H1 (cell line): Measurements from ENCODE around the gene MINDY3. TPM values are rescaled to one million over a fixed set of nuclear protein-coding genes. Genes with fewer than 3 reads are reported as not detected.

Experiments used
- CTCF ChIA-PET: fragments of 300-600 bp; sonication (Branson Sonifier 250); formaldehyde crosslinking; loops from one replicate; lab custom pipeline; 2021; ENCODE audit not compliant: partially characterized antibody; lab: Charles Lee
- POLR2A ChIA-PET: fragments of 300-600 bp; sonication (Branson Sonifier 250); formaldehyde crosslinking; loops from one replicate; lab custom pipeline; 2021; ENCODE audit warnings: inconsistent platforms; ENCODE audit not compliant: partially characterized antibody; lab: Charles Lee
- DNase-seq, 2 experiments: peaks; one replicate each; pipeline versions ENCODE4 v3.0.0 to v3.0.0-alpha.2; 2010 to 2022; ENCODE audit warnings: low spot score in 2 of 2, low read depth in 1 of 2, mixed read lengths in 1 of 2
- FAIRE-seq: peaks from 2 replicates; lab custom pipeline; 2011; peaks lifted over from hg19 to GRCh38; lab: Jason Lieb, UNC
- H2AFZ ChIP-seq: 2 replicates; pipeline ENCODE4 v1.8.1; 2012; ENCODE audit warnings: low read length, inconsistent platforms
- H2AK5ac ChIP-seq: 2 replicates; pipeline ENCODE4 v1.6.1; 2013; ENCODE audit warnings: low read depth, low read length
- H2BK120ac ChIP-seq: replicated peaks from 2 replicates; pipeline ENCODE3; 2013; ENCODE audit warnings: low read depth, low read length, inconsistent platforms
- H2BK12ac ChIP-seq: 2 replicates; pipeline ENCODE4 v1.6.1; 2013; ENCODE audit warnings: low read depth, low read length
- H2BK15ac ChIP-seq: 2 replicates; pipeline ENCODE4 v1.6.1; 2013; ENCODE audit warnings: low read length
- H2BK20ac ChIP-seq: 2 replicates; pipeline ENCODE4 v1.6.1; 2013; ENCODE audit warnings: low read length
- H2BK5ac ChIP-seq: 2 replicates; pipeline ENCODE4 v1.6.1; 2013; ENCODE audit warnings: low read depth, low read length
- H3K14ac ChIP-seq: 2 replicates; pipeline ENCODE4 v1.6.1; 2013; ENCODE audit warnings: inconsistent platforms; ENCODE audit not compliant: insufficient read length
- H3K18ac ChIP-seq: 2 replicates; pipeline ENCODE4 v1.6.1; 2013; ENCODE audit warnings: low read length; ENCODE audit errors: extremely low read depth
- H3K23ac ChIP-seq: 2 replicates; pipeline ENCODE4 v1.6.1; 2013; ENCODE audit warnings: inconsistent platforms; ENCODE audit not compliant: insufficient read length
- H3K23me2 ChIP-seq: 2 replicates; pipeline ENCODE4 v1.6.1; 2013; ENCODE audit warnings: low read depth, low read length
- H3K27ac ChIP-seq: 2 replicates; pipeline ENCODE4 v1.6.1; 2011; ENCODE audit warnings: low read depth, low read length, inconsistent platforms
- H3K27me3 ChIP-seq, 4 experiments: replicated peaks in 1 of 4; 1 replicate in 1 of 4; 2 replicates in 3 of 4; pipeline versions ENCODE4 v1.6.1 to v1.8.1; 2011 to 2013; ENCODE audit warnings: low read length in 3 of 4, mild to moderate bottlenecking in 3 of 4, inconsistent platforms in 2 of 4, mixed read lengths in 2 of 4, moderate library complexity in 1 of 4; ENCODE audit not compliant: control insufficient read depth in 3 of 4, insufficient read depth in 3 of 4; ENCODE audit errors: extremely low read depth in 1 of 4
- H3K36me3 ChIP-seq, 4 experiments: 2 replicates each; pipeline versions ENCODE4 v1.6.1 to v1.8.1; 2011 to 2013; ENCODE audit warnings: mild to moderate bottlenecking in 4 of 4, low read length in 3 of 4, moderate library complexity in 2 of 4, control low read depth in 1 of 4, inconsistent platforms in 1 of 4; ENCODE audit not compliant: insufficient read depth in 4 of 4, control insufficient read depth in 2 of 4
- H3K4ac ChIP-seq: replicated peaks from 2 replicates; pipeline ENCODE3; 2013; ENCODE audit warnings: low read length, low read depth, mixed read lengths, inconsistent platforms; ENCODE audit not compliant: insufficient read length
- H3K4me1 ChIP-seq, 4 experiments: replicated peaks in 1 of 4; 1 replicate in 1 of 4; 2 replicates in 3 of 4; pipeline versions ENCODE4 v1.6.1 to v1.8.1; 2011 to 2013; ENCODE audit warnings: low read length in 3 of 4, inconsistent platforms in 2 of 4, mixed read lengths in 1 of 4; ENCODE audit not compliant: insufficient read depth in 4 of 4, control insufficient read depth in 3 of 4
- H3K4me2 ChIP-seq, 2 experiments: 2 replicates each; pipeline versions ENCODE4 v1.6.1 to v1.8.1; 2011 to 2013; ENCODE audit warnings: low read depth in 2 of 2, low read length in 2 of 2, control low read depth in 1 of 2, inconsistent platforms in 1 of 2, mild to moderate bottlenecking in 1 of 2; ENCODE audit not compliant: insufficient read depth in 1 of 2
- H3K4me3 ChIP-seq, 4 experiments: fragments of 200-600, 300-600 bp in 1 of 4; sonication (generic), shearing (Covaris generic), sonication (Bioruptor Twin) in 1 of 4; 2 replicates each; pipeline versions ENCODE4 v1.5.1 to v1.8.1; 2011 to 2016; ENCODE audit warnings: low read length in 4 of 4, low read depth in 3 of 4, control low read depth in 2 of 4, inconsistent platforms in 2 of 4, mild to moderate bottlenecking in 2 of 4, mixed read lengths in 1 of 4, moderate library complexity in 1 of 4; ENCODE audit not compliant: insufficient read depth in 2 of 4; ENCODE audit errors: extremely low read depth in 1 of 4
- H3K56ac ChIP-seq: replicated peaks from 2 replicates; pipeline ENCODE3; 2013; ENCODE audit warnings: low read depth, mild to moderate bottlenecking, mixed read lengths, low read length, inconsistent platforms; ENCODE audit not compliant: insufficient read length
- H3K79me1 ChIP-seq: 2 replicates; pipeline ENCODE4 v1.6.1; 2013; ENCODE audit warnings: low read depth, low read length, control low read depth
- H3K79me2 ChIP-seq, 2 experiments: 2 replicates each; pipeline versions ENCODE4 v1.6.1 to v1.8.1; 2012 to 2013; ENCODE audit warnings: low read length in 2 of 2, mild to moderate bottlenecking in 2 of 2, inconsistent platforms in 1 of 2; ENCODE audit not compliant: insufficient read depth in 2 of 2, control insufficient read depth in 1 of 2
- H3K9ac ChIP-seq, 4 experiments: replicated peaks in 1 of 4; 1 replicate in 1 of 4; 2 replicates in 3 of 4; pipeline versions ENCODE4 v1.6.1 to v1.8.1; 2011 to 2013; ENCODE audit warnings: low read depth in 3 of 4, low read length in 3 of 4, control low read depth in 2 of 4, mild to moderate bottlenecking in 2 of 4, moderate library complexity in 2 of 4, inconsistent platforms in 1 of 4; ENCODE audit errors: extremely low read depth in 1 of 4
- H3K9me3 ChIP-seq, 2 experiments: 2 replicates each; pipeline versions ENCODE4 v1.6.1 to v1.8.1; 2012 to 2013; ENCODE audit warnings: mild to moderate bottlenecking in 2 of 2, moderate library complexity in 2 of 2, control low read depth in 1 of 2, inconsistent platforms in 1 of 2, low read depth in 1 of 2, low read length in 1 of 2, mixed read lengths in 1 of 2; ENCODE audit not compliant: insufficient read depth in 2 of 2
- H4K20me1 ChIP-seq, 2 experiments: replicated peaks in 1 of 2; 2 replicates each; pipeline versions ENCODE3 to v1.8.1; 2011 to 2013; ENCODE audit warnings: inconsistent platforms in 2 of 2, low read length in 2 of 2, mild to moderate bottlenecking in 1 of 2; ENCODE audit not compliant: insufficient read depth in 2 of 2, control insufficient read depth in 1 of 2
- H4K5ac ChIP-seq: 2 replicates; pipeline ENCODE4 v1.6.1; 2013; ENCODE audit warnings: low read length, low read depth, mixed read lengths, inconsistent platforms; ENCODE audit not compliant: insufficient read length
- H4K8ac ChIP-seq: 2 replicates; pipeline ENCODE4 v1.8.0; 2013; ENCODE audit warnings: mild to moderate bottlenecking, moderate library complexity, low read length, inconsistent platforms; ENCODE audit not compliant: insufficient read depth; ENCODE audit errors: extremely low read depth
- H4K91ac ChIP-seq: replicated peaks from 2 replicates; pipeline ENCODE3; 2013; ENCODE audit warnings: low read length, mixed read lengths, inconsistent platforms; ENCODE audit not compliant: insufficient read length
- CBX8 ChIP-seq: fragments of 300-800, 300-1000 bp; sonication (generic); IDR thresholded peaks from 2 replicates; pipeline ENCODE4 v1.7.1; 2016; ENCODE audit warnings: low read depth, low read length, borderline replicate concordance
- CHD1 ChIP-seq: IDR thresholded peaks from 2 replicates; pipeline ENCODE4 v1.6.1; 2012; ENCODE audit warnings: low read depth, low read length, improper control_type of control experiment
- CTBP2 ChIP-seq: IDR thresholded peaks from 2 replicates; pipeline ENCODE4 v1.7.0; 2011; ENCODE audit warnings: borderline replicate concordance, mild to moderate bottlenecking, moderate library complexity, mixed read lengths, low read length; ENCODE audit not compliant: insufficient read depth, insufficient read length
- JUN ChIP-seq: IDR thresholded peaks from 2 replicates; pipeline ENCODE4 v1.6.1; 2011; ENCODE audit warnings: low read depth, mild to moderate bottlenecking, improper control_type of control experiment, low read length
- KDM1A ChIP-seq: fragments of 200-600, 300-600 bp; sonication (generic); IDR thresholded peaks from 2 replicates; pipeline ENCODE4 v1.7.1; 2016; ENCODE audit warnings: mild to moderate bottlenecking, low read length, borderline replicate concordance
- TAF7 ChIP-seq: optimal IDR thresholded peaks from 2 replicates; pipeline ENCODE3; 2011; ENCODE audit warnings: low read depth, mild to moderate bottlenecking, inconsistent platforms, low read length, moderate library complexity, borderline replicate concordance
- WGBS, 2 experiments: shearing (Covaris generic) in 1 of 2; methylation state at CpG; one replicate each; pipeline versions ENCODE4 v1.1.6 to v1.1.7; 2013 to 2015; ENCODE audit warnings: low lambda C conversion rate in 2 of 2, mixed read lengths in 2 of 2, inconsistent platforms in 1 of 2, low coverage in 1 of 2, missing lambda C conversion rate in 1 of 2; ENCODE audit not compliant: insufficient replicate concordance in 2 of 2, insufficient coverage in 1 of 2, insufficient read length in 1 of 2; ENCODE audit errors: extremely low coverage in 1 of 2, missing lambda C conversion rate in 1 of 2; 5-methylcytosine and 5-hydroxymethylcytosine counted together
- polyA plus RNA-seq, 7 experiments: library from polyadenylated mRNA; depleted of rRNA in 3 of 7; stranded (reverse) in 5 of 7; unstranded in 2 of 7; fragments of >200 nt in 5 of 7; fragments of 200-250 nt in 2 of 7; gene quantifications; 1 replicate in 5 of 7; 2 replicates in 1 of 7; 4 replicates in 1 of 7; pipeline versions ENCODE4 v1.2.1 to v1.2.3, GENCODE V29; 2011 to 2013; ENCODE audit warnings: missing spikeins in 2 of 7, mixed read lengths in 2 of 7
- total RNA-seq: library from RNA; stranded (reverse); fragmentation: NEBNext Ultra II Directional; extraction: Animal tissue kit (Norgen Biotek cat#: 25700); gene quantifications from 2 replicates; pipeline ENCODE4 v1.2.1, GENCODE V29; 2021
- TF ChIP-seq, protein P1 (sequence below), 3 experiments: IDR thresholded peaks; 1 replicate in 2 of 3; 2 replicates in 1 of 3; pipeline versions ENCODE4 v1.5.1 to v1.6.1; 2011; ENCODE audit warnings: low read length in 3 of 3, mild to moderate bottlenecking in 3 of 3, inconsistent platforms in 2 of 3, low read depth in 1 of 3, moderate library complexity in 1 of 3; ENCODE audit not compliant: insufficient read depth in 1 of 3; ENCODE audit errors: control extremely low read depth in 1 of 3
- TF ChIP-seq, protein P2 (sequence below): IDR thresholded peaks from 2 replicates; pipeline ENCODE4 v1.6.1; 2012; ENCODE audit warnings: inconsistent platforms

Gene MINDY3
- total and polyA plus RNA-seq, 2 of the 8 experiments (the other 6 are each of a cell fraction or from before 2014, with no cell fraction given): 4.6 to 13.6 TPM

DNA sequence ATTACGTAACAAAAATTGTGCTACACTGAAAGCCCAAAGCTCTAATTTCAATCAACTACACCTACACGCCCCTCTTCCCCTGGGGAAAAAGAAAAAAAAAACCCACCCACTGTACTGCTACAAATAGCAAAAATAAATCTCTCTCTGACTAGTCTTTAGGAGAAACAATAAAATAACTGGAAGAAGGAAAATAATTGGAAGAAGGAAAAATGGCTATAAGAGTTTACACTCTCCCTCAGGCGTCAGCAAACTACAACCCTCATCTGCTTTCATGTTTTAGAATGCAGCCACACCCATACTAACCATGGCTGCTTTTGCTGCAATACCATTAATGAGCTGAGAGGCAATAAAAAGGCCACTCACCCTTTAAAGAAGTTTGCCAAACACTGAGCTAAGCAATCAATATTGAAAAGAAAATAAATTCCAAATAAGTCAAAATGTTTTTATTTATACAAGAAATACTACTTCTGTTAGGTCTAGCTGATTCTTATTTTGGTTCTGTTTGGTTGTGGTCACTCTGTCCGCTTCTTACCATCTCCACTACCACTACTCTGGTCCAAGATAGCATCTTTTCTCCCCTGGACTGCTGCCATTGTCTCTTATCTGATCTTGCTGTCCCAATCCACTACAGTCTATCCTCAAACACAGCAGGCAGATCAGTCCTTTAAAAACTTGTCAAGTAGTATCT lies 3.8 kb downstream of the MINDY3 start:
- H3K27me3 ChIP-seq: peaks cover 0 to 3% (median 0%) of the 10 kb centered on the region in 4 experiments; a peak in 3 of 7 replicates
- CTCF ChIA-PET: interaction anchor here (0.6 to 1.2 kb wide), 3 partner anchors 9 to 927 kb away, joined by 3 to 4 read pairs (median 3); no protein-coding TSS in a partner anchor
- no peak overlapping the region for H3K14ac ChIP-seq
- H3K79me2 ChIP-seq: peaks cover 0 to 10% of the 10 kb centered on the region in 2 experiments; a peak in 2 of 4 replicates
- H2BK20ac ChIP-seq: no peak overlapping the region
- no peak overlapping the region for H2BK120ac ChIP-seq
- no peaks in the 10 kb centered on the region for H3K79me1 ChIP-seq
- no peak overlapping the region for H3K23ac ChIP-seq
- DNase-seq: no peak
- no peak overlapping the region for H3K4ac ChIP-seq
- H3K4me1 ChIP-seq: 0 out of 7 replicates have a peak, but pooled peaks cover 0 to 2% (median 0%) of the 10 kb centered on the region in 4 experiments
- H2BK15ac ChIP-seq: no peak overlapping the region
- POLR2A ChIA-PET: no interaction called here
- H2BK12ac ChIP-seq: no peak overlapping the region
- H2BK5ac ChIP-seq: no peak overlapping the region
- no peak overlapping the region for H2AFZ ChIP-seq
- no peak overlapping the region for H3K18ac ChIP-seq
- H2AK5ac ChIP-seq: no peak overlapping the region
- no peak overlapping the region for H3K4me2 ChIP-seq
- no peak overlapping the region for H3K4me3 ChIP-seq
- FAIRE-seq: no peak
- H3K27ac ChIP-seq: no peak overlapping the region
- peaks cover 0 to 2% of the 10 kb centered on the region in 2 experiments for H4K20me1 ChIP-seq
- H3K9ac ChIP-seq: no peak overlapping the region
- H4K91ac ChIP-seq: no peak overlapping the region
- H3K56ac ChIP-seq: no peak overlapping the region
- peaks cover 5% of the 10 kb centered on the region; the same call in 1 of the 2 replicates for H3K23me2 ChIP-seq
- no peak overlapping the region for H4K5ac ChIP-seq
- peaks cover 0 to 5% of the 10 kb centered on the region in 2 experiments; a peak in 1 of 4 replicates for H3K9me3 ChIP-seq
- H3K36me3 ChIP-seq: no peaks in the 10 kb centered on the region
- 90% methylated on average over 4 of the region's 4 CpGs; no CpG with 5 or more reads in 1 of the 2 experiments for WGBS, 2 experiments
- no peak overlapping the region for H4K8ac ChIP-seq
- TF ChIP-seq CHD1 (no peak), JUN (no peak), KDM1A (no peak), CTBP2 (no peak), CBX8 (no peak), TAF7 (no peak)
- TF ChIP-seq, protein P1, sequence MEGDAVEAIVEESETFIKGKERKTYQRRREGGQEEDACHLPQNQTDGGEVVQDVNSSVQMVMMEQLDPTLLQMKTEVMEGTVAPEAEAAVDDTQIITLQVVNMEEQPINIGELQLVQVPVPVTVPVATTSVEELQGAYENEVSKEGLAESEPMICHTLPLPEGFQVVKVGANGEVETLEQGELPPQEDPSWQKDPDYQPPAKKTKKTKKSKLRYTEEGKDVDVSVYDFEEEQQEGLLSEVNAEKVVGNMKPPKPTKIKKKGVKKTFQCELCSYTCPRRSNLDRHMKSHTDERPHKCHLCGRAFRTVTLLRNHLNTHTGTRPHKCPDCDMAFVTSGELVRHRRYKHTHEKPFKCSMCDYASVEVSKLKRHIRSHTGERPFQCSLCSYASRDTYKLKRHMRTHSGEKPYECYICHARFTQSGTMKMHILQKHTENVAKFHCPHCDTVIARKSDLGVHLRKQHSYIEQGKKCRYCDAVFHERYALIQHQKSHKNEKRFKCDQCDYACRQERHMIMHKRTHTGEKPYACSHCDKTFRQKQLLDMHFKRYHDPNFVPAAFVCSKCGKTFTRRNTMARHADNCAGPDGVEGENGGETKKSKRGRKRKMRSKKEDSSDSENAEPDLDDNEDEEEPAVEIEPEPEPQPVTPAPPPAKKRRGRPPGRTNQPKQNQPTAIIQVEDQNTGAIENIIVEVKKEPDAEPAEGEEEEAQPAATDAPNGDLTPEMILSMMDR (IDR thresholded peaks at IDR 0.05; ENCODE audit: control extremely low read depth in 1 of 3, insufficient read depth in 1 of 3, low read depth in 1 of 3, low read length in 3 of 3): no peak
- TF ChIP-seq, protein P2, sequence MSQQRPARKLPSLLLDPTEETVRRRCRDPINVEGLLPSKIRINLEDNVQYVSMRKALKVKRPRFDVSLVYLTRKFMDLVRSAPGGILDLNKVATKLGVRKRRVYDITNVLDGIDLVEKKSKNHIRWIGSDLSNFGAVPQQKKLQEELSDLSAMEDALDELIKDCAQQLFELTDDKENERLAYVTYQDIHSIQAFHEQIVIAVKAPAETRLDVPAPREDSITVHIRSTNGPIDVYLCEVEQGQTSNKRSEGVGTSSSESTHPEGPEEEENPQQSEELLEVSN: no peak
